Fibroblast of mammary gland (primary cell): ENCODE results near the gene EFNA5.

ENCODE experiments used
- DNase-seq: peaks from one replicate; pipeline ENCODE4 v3.0.0-alpha.2; 2010; ENCODE audit warnings: low read depth
- H3K4me3 ChIP-seq: 2 replicates; pipeline ENCODE4 v1.5.1; 2011; ENCODE audit warnings: low read depth, mild to moderate bottlenecking, low read length, moderate library complexity; ENCODE audit not compliant: control insufficient read depth
- CTCF ChIP-seq: conservative IDR thresholded peaks from 2 replicates; pipeline ENCODE4 v1.5.1; 2011; ENCODE audit warnings: low read depth, low read length, inconsistent platforms; ENCODE audit not compliant: control insufficient read depth, insufficient read depth

The EFNA5 gene

DNA sequence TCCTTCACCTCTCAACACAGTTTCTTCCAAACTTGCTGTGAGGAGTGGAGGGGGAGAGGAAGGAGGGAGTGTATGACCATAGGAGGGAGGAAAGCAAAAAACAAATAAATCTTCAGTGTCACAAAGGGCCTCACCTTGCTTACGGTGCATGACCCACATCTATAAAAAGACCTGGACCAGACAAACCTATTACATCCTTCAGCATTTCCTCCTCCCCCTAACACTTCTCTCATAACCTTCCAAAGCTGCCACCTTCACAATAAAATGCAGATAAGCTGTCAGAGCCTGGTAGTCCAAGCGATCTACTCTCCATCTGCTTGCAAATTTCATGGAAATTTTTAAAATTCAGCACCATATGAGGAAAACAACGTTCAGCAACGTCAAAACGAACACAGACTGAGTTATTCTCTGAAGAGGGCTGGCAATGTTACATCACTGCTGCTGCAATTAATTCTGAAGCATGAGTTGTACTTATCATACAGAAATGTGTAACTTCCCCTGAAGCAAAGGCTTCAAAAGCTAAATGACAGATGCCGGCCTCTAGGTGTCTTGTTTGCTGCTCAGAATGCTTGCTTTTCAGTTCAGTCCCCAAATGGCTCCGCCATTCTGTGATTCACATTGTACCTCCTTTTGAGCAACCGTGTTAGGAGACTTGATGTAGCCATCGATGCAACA lies 62.9 kb downstream of the EFNA5 start:
- DNase-seq: no peak
- no peak overlapping the region for H3K4me3 ChIP-seq
- no peak for TF ChIP-seq CTCF

DNA sequence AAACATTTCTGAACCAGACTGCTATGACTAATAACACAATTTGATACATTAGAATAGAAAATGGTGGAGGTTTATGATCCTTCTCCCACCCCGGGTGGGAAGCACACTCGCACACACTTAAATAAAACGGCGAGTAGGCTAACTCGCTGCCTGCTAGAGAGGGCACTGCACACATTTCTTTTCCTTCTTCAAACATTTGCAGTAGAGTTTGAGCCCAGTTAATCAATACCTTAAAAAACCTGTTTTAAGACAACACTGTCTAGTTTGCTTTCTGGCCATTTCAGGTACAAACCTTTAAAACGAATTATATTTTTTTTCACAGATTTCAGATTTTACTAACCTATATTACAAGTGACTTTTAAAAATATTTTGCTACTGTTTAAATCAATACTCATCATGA lies 63.5 kb downstream of the EFNA5 start:
- H3K4me3 ChIP-seq: no peak overlapping the region
- no peak for TF ChIP-seq CTCF
- DNase-seq: no peak

DNA sequence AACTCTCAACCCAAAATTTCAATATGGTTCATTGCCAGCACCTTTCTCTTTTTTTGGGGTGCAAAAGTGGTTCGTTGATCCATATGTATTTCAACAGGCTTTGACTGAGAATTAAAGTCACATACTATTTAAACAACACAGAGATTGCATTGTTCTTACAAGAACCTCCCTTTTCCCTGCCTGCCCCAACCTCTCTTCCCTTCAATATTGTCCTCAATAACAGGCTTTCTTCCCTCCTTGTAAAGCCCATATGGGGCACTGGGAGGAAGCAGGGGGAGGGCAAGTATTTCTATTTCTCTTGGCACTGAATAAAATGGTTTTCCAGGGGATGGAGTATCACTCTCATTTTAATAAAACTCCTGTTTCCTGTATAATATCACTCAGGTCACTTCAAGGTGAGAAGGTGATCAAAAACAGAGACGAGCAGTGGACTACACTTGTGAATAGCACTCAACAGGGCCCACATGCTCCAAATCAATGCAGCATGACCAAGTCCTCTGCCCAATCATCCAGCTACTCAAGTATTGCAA lies 65.1 kb downstream of the EFNA5 start:
- no peak overlapping the region for H3K4me3 ChIP-seq
- no peak for DNase-seq
- no peak for TF ChIP-seq CTCF

GRCh38 chr5:107604990-107605389 lies 65.7 kb downstream of the EFNA5 start:
- no peak for TF ChIP-seq CTCF
- peak; percentile 25 for DNase-seq
- H3K4me3 ChIP-seq: no peak overlapping the region

DNA sequence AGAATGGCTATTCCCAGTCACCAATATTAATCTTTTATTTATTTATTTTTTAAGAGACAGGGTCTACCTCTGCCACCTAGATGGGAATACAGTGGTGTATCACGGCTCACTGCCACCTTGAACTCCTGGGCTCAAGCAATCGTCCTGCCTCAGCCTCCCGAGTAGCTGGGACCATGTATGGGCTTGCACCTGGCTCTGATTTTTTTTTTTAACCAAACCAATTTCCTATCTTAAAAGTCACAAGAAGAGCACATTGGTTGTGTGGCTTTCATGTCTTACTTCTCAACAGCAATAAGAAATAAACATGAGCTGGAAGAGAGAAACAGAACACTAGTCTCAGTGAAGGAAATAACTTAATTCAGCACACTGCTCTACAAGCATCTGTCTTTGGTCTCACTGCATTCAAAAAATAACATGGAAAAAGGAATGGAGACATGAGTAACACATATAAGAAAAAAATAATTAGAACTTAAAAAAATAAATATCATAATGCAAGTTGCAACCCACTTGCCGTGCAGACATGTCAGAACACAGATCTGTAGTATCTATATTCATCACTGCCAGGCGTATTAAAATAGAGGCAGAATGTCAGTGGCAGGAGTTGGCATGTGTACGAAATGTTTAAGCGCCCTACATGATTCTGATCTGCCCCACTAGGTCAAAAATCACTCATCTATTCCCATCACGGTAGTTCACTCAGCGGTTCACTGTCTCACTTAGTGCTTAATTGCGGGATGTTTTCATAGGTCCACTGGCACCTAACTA lies 66.4 kb downstream of the EFNA5 start:
- no peak overlapping the region for H3K4me3 ChIP-seq
- TF ChIP-seq CTCF: no peak
- no peak for DNase-seq

DNA sequence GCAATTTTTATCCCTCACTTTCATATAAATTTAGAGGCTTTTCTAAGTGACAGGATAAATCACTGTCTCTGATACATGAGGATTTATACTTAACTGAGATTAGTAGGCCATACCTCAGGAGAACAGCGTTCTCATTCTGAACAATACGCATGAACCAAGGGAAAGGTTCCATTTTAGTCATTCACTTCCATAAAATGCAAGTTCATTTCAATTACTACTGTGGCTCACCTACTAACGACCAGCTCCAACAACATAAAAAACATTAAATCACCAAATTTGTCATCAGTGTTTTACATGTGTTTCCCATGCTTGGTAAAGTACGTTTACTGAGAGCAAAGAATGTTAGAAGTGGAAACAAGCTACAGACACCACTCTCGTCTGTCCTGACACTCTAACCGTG lies 67.4 kb downstream of the EFNA5 start:
- no peak for DNase-seq
- TF ChIP-seq CTCF: no peak
- no peak overlapping the region for H3K4me3 ChIP-seq

- DNase-seq: no peak
- TF ChIP-seq CTCF: no peak
- H3K4me3 ChIP-seq: no peak overlapping the region
These were observed 67.8 kb downstream of the EFNA5 start for GRCh38 chr5:107602896-107603295.
